Measurements from ENCODE around the gene LKAAEAR1. TPM values are rescaled to one million over a fixed set of nuclear protein-coding genes. Genes with fewer than 3 reads are reported as not detected.

LKAAEAR1 gene
- total RNA-seq: not detected
- polyA plus RNA-seq (2013, experiment 1 of 2): not detected
- polyA plus RNA-seq (2013, experiment 2 of 2): not detected
- long read RNA-seq, experiment 1: 0 reads
- long read RNA-seq, experiment 2: 0 reads
- long read RNA-seq, experiment 3: 0 reads
- long read RNA-seq, experiment 4: 0 reads

- Histone ChIP-seq H3K9me3 (ENCODE audit: control insufficient read depth, low read length) (no peaks in the 10 kb centered on the region), H3K9ac (ENCODE audit: extremely low read depth, low read length, poor library complexity, severe bottlenecking) (no peak within 1 kb of the TSS), H3K36me3 (ENCODE audit: control insufficient read depth, insufficient read depth, low read length) (no peaks in the 10 kb centered on the region), H3K27ac (ENCODE audit: low read depth, low read length) (no peak within 1 kb of the TSS), H3K4me1 (ENCODE audit: control insufficient read depth, insufficient read depth, low read length) (no peaks in the 10 kb centered on the region), H3K27me3 (ENCODE audit: control insufficient read depth, insufficient read depth, low read length, poor library complexity, severe bottlenecking) (peaks cover 51% of the 10 kb centered on the region), H3K4me3 (ENCODE audit: low read length) (peak within 1 kb of the TSS; percentile 70)
- peak; percentile 68 for DNase-seq
- H3K9me3 Mint-ChIP-seq: no peaks in the 10 kb centered on the region
- H3K27me3 Mint-ChIP-seq (ENCODE audit: insufficient read depth): peaks cover 56% of the 10 kb centered on the region
- peak within 1 kb of the TSS; percentile 64 for H3K4me3 Mint-ChIP-seq
- WGBS, 2 experiments (ENCODE audit: insufficient coverage in 1 of 2, insufficient read length in 1 of 2): 4 to 5% methylated on average over 39 to 86 of the region's 86 CpGs
- H3K4me1 Mint-ChIP-seq: peaks cover 17% of the 10 kb centered on the region
- H3K36me3 Mint-ChIP-seq (ENCODE audit: low read depth): no peaks in the 10 kb centered on the region
- H3K27ac Mint-ChIP-seq: no peak within 1 kb of the TSS
- TF ChIP-seq CTCF (conservative IDR thresholded peaks at IDR 0.05): no peak
These were observed at the start of gene LKAAEAR1 for GRCh38 chr20:64083804-64084684. Gene LKAAEAR1, minus strand, starts transcription at chr20:64084398. Its CDS starts 179 bp downstream, at chr20:64084219.

DNA sequence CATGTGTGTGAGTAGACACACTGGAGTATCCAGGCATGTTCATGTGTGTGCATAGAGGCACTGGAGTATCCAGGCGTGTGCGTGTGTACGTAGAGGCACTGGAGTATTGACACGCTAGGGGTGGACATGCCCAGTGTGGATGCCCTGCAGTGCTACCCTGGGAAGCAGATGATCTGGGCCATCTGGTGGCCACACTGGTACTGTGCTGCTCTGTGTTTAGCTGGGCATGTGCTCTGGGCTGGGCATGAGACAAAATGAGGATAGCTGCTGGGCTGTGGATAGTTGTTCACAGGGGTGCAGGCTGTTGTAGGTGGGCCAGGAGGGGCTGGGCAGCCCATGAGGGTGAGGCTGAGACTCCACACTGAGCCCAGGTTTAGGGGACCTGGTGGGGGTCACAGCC lies 47.2 kb upstream of the LKAAEAR1 start:
- peak; percentile 51 for DNase-seq
- no peaks in the 10 kb centered on the region for H3K36me3 Mint-ChIP-seq (ENCODE audit: low read depth)
- no peak overlapping the region for H3K27ac Mint-ChIP-seq

DNA sequence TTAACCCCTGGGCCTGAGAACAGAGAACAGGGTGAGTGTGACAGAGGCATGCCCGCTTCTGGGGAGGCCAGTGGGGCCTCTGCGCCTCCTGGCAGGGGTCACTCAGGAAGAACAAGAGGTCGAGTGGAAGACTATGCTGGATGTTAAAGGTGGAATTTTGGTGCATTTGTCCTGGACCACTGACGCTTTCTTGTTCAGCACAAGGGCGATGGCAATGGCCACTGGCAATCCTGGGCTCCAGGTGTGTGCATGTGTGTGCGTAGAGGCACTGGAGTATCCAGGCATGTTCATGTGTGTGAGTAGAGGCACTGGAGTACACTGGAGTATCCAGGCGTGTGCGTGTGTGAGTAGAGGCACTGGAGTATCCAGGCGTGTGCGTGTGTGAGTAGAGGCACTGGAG lies 46.7 kb upstream of the LKAAEAR1 start:
- Histone ChIP-seq H3K4me3 (ENCODE audit: low read length) (no peak overlapping the region), H3K27me3 (ENCODE audit: control insufficient read depth, insufficient read depth, low read length, poor library complexity, severe bottlenecking) (peaks cover 19% of the 10 kb centered on the region), H3K9me3 (ENCODE audit: control insufficient read depth, low read length) (no peaks in the 10 kb centered on the region), H3K9ac (ENCODE audit: extremely low read depth, low read length, poor library complexity, severe bottlenecking) (no peak overlapping the region), H3K36me3 (ENCODE audit: control insufficient read depth, insufficient read depth, low read length) (no peaks in the 10 kb centered on the region), H3K27ac (ENCODE audit: low read depth, low read length) (no peak overlapping the region), H3K4me1 (ENCODE audit: control insufficient read depth, insufficient read depth, low read length) (no peaks in the 10 kb centered on the region)
- H3K9me3 Mint-ChIP-seq: peaks cover 3% of the 10 kb centered on the region
- 86 to 94% methylated on average over 3 to 10 of the region's 10 CpGs for WGBS, 2 experiments (ENCODE audit: insufficient coverage in 1 of 2, insufficient read length in 1 of 2)
- no peak for TF ChIP-seq CTCF (conservative IDR thresholded peaks at IDR 0.05)
- peaks cover 15% of the 10 kb centered on the region for H3K27me3 Mint-ChIP-seq (ENCODE audit: insufficient read depth)
- no peaks in the 10 kb centered on the region for H3K36me3 Mint-ChIP-seq (ENCODE audit: low read depth)
- no peak overlapping the region for H3K27ac Mint-ChIP-seq
- no peaks in the 10 kb centered on the region for H3K4me1 Mint-ChIP-seq
- no peak overlapping the region for H3K4me3 Mint-ChIP-seq
- no peak for DNase-seq

More for the DNA sequence above, 47.2 kb upstream of the LKAAEAR1 start:
- Histone ChIP-seq H3K27ac (ENCODE audit: low read depth, low read length) (no peak overlapping the region), H3K4me1 (ENCODE audit: control insufficient read depth, insufficient read depth, low read length) (no peaks in the 10 kb centered on the region), H3K36me3 (ENCODE audit: control insufficient read depth, insufficient read depth, low read length) (no peaks in the 10 kb centered on the region), H3K4me3 (ENCODE audit: low read length) (no peak overlapping the region), H3K9me3 (ENCODE audit: control insufficient read depth, low read length) (no peaks in the 10 kb centered on the region), H3K27me3 (ENCODE audit: control insufficient read depth, insufficient read depth, low read length, poor library complexity, severe bottlenecking) (peaks cover 19% of the 10 kb centered on the region), H3K9ac (ENCODE audit: extremely low read depth, low read length, poor library complexity, severe bottlenecking) (no peak overlapping the region)
- 90 to 93% methylated on average over 3 to 4 of the region's 4 CpGs for WGBS, 2 experiments (ENCODE audit: insufficient coverage in 1 of 2, insufficient read length in 1 of 2)
- no peak overlapping the region for H3K4me3 Mint-ChIP-seq
- H3K9me3 Mint-ChIP-seq: peaks cover 3% of the 10 kb centered on the region
- no peaks in the 10 kb centered on the region for H3K4me1 Mint-ChIP-seq
- TF ChIP-seq CTCF (conservative IDR thresholded peaks at IDR 0.05): peak; percentile 50
- peaks cover 15% of the 10 kb centered on the region for H3K27me3 Mint-ChIP-seq (ENCODE audit: insufficient read depth)
